K562 (cell line): ENCODE results near the gene ALOX12B. TPM values are rescaled to one million over a fixed set of nuclear protein-coding genes. Genes with fewer than 3 reads are reported as not detected.
"Not testable (repeated sequence)": the region's sequence is repeated elsewhere in the genome, so short reads cannot be mapped to it uniquely, and the experiment has no call there.

ENCODE experiments used
- ATAC-seq: fragments of 200-7000 bp; cut with Tn5 transposase; 3 replicates; pipeline ENCODE4 v1.9.1; 2020; ENCODE audit warnings: moderate library complexity
- BruUV-seq: library from RNA; stranded (reverse); fragments of 400-500 nt; replicated peaks from 2 replicates; lab custom pipeline; 2021; lab: Mats Ljungman, UMichigan
- CTCF ChIA-PET: fragments of 300-600 bp; formaldehyde crosslinking; extraction: SDS; loops from one replicate; lab custom pipeline; 2021; ENCODE audit warnings: low intra/inter-chr PET ratio; lab: Yijun Ruan, JAX
- POLR2A ChIA-PET: fragments of 300-600, 350-650 bp; sonication (Branson Sonifier 250); formaldehyde crosslinking; extraction: SDS; loops from one replicate; lab custom pipeline; 2021; ENCODE audit warnings: antibody characterized with exemption, inconsistent platforms; lab: Yijun Ruan, JAX
- DNase-seq, 4 experiments: peaks; one replicate each; pipeline versions ENCODE4 v3.0.0 to v3.0.0-alpha.2; 2011 to 2018; ENCODE audit warnings: low spot score in 3 of 4, mixed read lengths in 3 of 4; ENCODE audit errors: extremely low read depth in 1 of 4
- FAIRE-seq: peaks from 2 replicates; lab custom pipeline; 2011; peaks lifted over from hg19 to GRCh38; lab: Jason Lieb, UNC
- H2AFZ ChIP-seq: 2 replicates; pipeline ENCODE4 v1.6.0; 2011; ENCODE audit warnings: low read depth, low read length, control low read depth, inconsistent platforms
- H3K27ac ChIP-seq: fragments of 200-600 bp; 3 replicates; pipeline ENCODE4 v1.8.0; 2011; ENCODE audit warnings: low read depth, mild to moderate bottlenecking, control low read depth, inconsistent platforms, low read length, moderate library complexity, mixed read lengths; ENCODE audit errors: extremely low read depth
- H3K27me3 ChIP-seq, 2 experiments: fragments of 300-600 bp in 1 of 2; 2 replicates in 1 of 2; 3 replicates in 1 of 2; pipeline versions ENCODE4 v1.6.0 to v1.8.0; 2011; ENCODE audit warnings: inconsistent platforms in 2 of 2, low read length in 2 of 2, mild to moderate bottlenecking in 1 of 2, mixed read lengths in 1 of 2, moderate library complexity in 1 of 2; ENCODE audit not compliant: control insufficient read depth in 2 of 2, insufficient read depth in 2 of 2
- H3K36me3 ChIP-seq: fragments of 300-600 bp; 3 replicates; pipeline ENCODE4 v1.8.0; 2011; ENCODE audit warnings: mild to moderate bottlenecking, low read length, inconsistent platforms; ENCODE audit not compliant: control insufficient read depth, insufficient read depth
- H3K4me1 ChIP-seq, 2 experiments: fragments of 200-600 bp in 1 of 2; replicated peaks in 1 of 2; 2 replicates in 1 of 2; 3 replicates in 1 of 2; pipeline versions ENCODE4 v1.5.1 to v1.8.0; 2011; ENCODE audit warnings: inconsistent platforms in 2 of 2, low read length in 2 of 2, mild to moderate bottlenecking in 1 of 2, mixed read lengths in 1 of 2, moderate library complexity in 1 of 2; ENCODE audit not compliant: control insufficient read depth in 2 of 2, insufficient read depth in 2 of 2
- H3K4me2 ChIP-seq: 2 replicates; pipeline ENCODE4 v1.6.1; 2011; ENCODE audit warnings: low read length, control low read depth, inconsistent platforms, mixed read lengths; ENCODE audit not compliant: insufficient read depth
- H3K4me3 ChIP-seq: fragments of 200-600 bp; sonication (generic), shearing (Covaris generic); 2 replicates; pipeline ENCODE4 v1.5.1; 2016; ENCODE audit warnings: control low read depth, inconsistent platforms
- H3K79me2 ChIP-seq: fragments of 200-600 bp; 3 replicates; pipeline ENCODE4 v1.8.0; 2011; ENCODE audit warnings: low read length, inconsistent platforms; ENCODE audit not compliant: control insufficient read depth, insufficient read depth
- H3K9ac ChIP-seq, 2 experiments: 2 replicates each; pipeline versions ENCODE4 v1.6.0 to v1.6.1; 2011; ENCODE audit warnings: low read depth in 2 of 2, low read length in 2 of 2, control low read depth in 1 of 2, inconsistent platforms in 1 of 2, mild to moderate bottlenecking in 1 of 2, mixed read lengths in 1 of 2; ENCODE audit not compliant: insufficient read depth in 1 of 2
- H3K9me1 ChIP-seq: one replicate; pipeline ENCODE4 v1.6.0; 2011; ENCODE audit warnings: inconsistent platforms, mild to moderate bottlenecking, low read length, moderate library complexity; ENCODE audit not compliant: control insufficient read depth, insufficient read depth
- H3K9me3 ChIP-seq: replicated peaks from 2 replicates; pipeline ENCODE4 v1.5.1; 2011; ENCODE audit warnings: low read depth, low read length, inconsistent platforms; ENCODE audit not compliant: control insufficient read depth, insufficient read depth
- H4K20me1 ChIP-seq: replicated peaks from 2 replicates; pipeline ENCODE4 v1.6.1; 2011; ENCODE audit warnings: low read length, inconsistent platforms, mixed read lengths; ENCODE audit not compliant: control insufficient read depth, insufficient read depth
- CTCF ChIP-seq, 3 experiments: IDR thresholded peaks in 2 of 3; conservative IDR thresholded peaks in 1 of 3; 2 replicates each; pipeline ENCODE4 v1.5.1; 2011 to 2012; ENCODE audit warnings: low read length in 3 of 3, mild to moderate bottlenecking in 3 of 3, control low read depth in 2 of 3, improper control_type of control experiment in 1 of 3, inconsistent platforms in 1 of 3, low read depth in 1 of 3, mixed read lengths in 1 of 3, moderate library complexity in 1 of 3; ENCODE audit not compliant: insufficient read depth in 2 of 3
- DEAF1 ChIP-seq: fragments of 450-650 bp; formaldehyde crosslinking; IDR thresholded peaks from 2 replicates; pipeline ENCODE4 v1.4.0; 2020; ENCODE audit warnings: mild to moderate bottlenecking, moderate library complexity
- HMBOX1 ChIP-seq: sonication (generic); IDR thresholded peaks from 2 replicates; pipeline ENCODE4 v1.6.1; 2016
- YY1 ChIP-seq, 3 experiments: IDR thresholded peaks; 2 replicates each; pipeline ENCODE4 v1.6.1; 2011; ENCODE audit warnings: low read length in 2 of 3, mild to moderate bottlenecking in 2 of 3, moderate library complexity in 2 of 3, borderline replicate concordance in 1 of 3, control low read depth in 1 of 3, low read depth in 1 of 3; ENCODE audit not compliant: insufficient read depth in 3 of 3, insufficient replicate concordance in 2 of 3, control insufficient read depth in 1 of 3, insufficient read length in 1 of 3; ENCODE audit errors: extremely low read depth in 1 of 3
- ZNF133 ChIP-seq: fragments of 250-450 bp; sonication (Bioruptor Pico); IDR thresholded peaks from 2 replicates; pipeline ENCODE4 v1.4.0; 2020; ENCODE audit warnings: mild to moderate bottlenecking
- WGBS: fragments of 100-300 bp; shearing (Covaris generic); methylation state at CpG from one replicate; pipeline ENCODE4 v1.1.6; 2016; ENCODE audit warnings: low coverage, mixed read lengths; ENCODE audit not compliant: insufficient coverage; ENCODE audit errors: missing lambda C conversion rate; 5-methylcytosine and 5-hydroxymethylcytosine counted together
- in situ Hi-C: fragments of 300-500 bp; cut with MboI; formaldehyde crosslinking; loops from 4 replicates; pipeline ENCODE4 v1.15.0; 2018; ENCODE audit warnings: inconsistent platforms, mixed read lengths
- intact Hi-C: fragments of 100-400 bp; cut with micrococcal nuclease; formaldehyde crosslinking; loops from 2 replicates; pipeline ENCODE4 v1.14.2; 2022
- polyA plus RNA-seq, 8 experiments: library from polyadenylated mRNA; depleted of rRNA in 4 of 8; stranded (reverse) in 5 of 8; unstranded in 3 of 8; fragments of >200 nt; fragmentation: Nextera tagmentation in 2 of 8; fragmentation: Illumina TruSeq in 1 of 8; extraction: Ambion mirVana in 2 of 8; extraction: Trizol in 1 of 8; gene quantifications; 2 replicates each; pipeline versions ENCODE4 v1.2.1 to v1.2.3, GENCODE V29; 2011 to 2014; ENCODE audit warnings: inconsistent platforms in 1 of 8, missing spikeins in 1 of 8
- total RNA-seq, 7 experiments: library from RNA; depleted of rRNA in 6 of 7; stranded (reverse); fragments of >200 nt in 6 of 7; fragmentation: Illumina TruSeq in 2 of 7; extraction: Trizol in 2 of 7; gene quantifications; 2 replicates each; pipeline versions ENCODE4 v1.2.1 to v1.2.3, GENCODE V29; 2011 to 2021; ENCODE audit warnings: low replicate concordance in 1 of 7
- TF ChIP-seq, protein P1 (sequence below): sonication (generic); formaldehyde crosslinking; IDR thresholded peaks from 2 replicates; pipeline ENCODE4 v1.5.0; 2020; ENCODE audit warnings: missing genetic modification reagents

ALOX12B gene
- total and polyA plus RNA-seq, 9 of the 15 experiments (the other 6 are each of a cell fraction or from before 2014, with no cell fraction given), result not detected

- H3K9me1 ChIP-seq, H4K20me1 ChIP-seq, H3K79me2 ChIP-seq, BruUV-seq, DNase-seq, H3K27ac ChIP-seq, FAIRE-seq, H3K9ac ChIP-seq, H2AFZ ChIP-seq, H3K36me3 ChIP-seq, H3K9me3 ChIP-seq, H3K4me1 ChIP-seq, ATAC-seq, H3K4me3 ChIP-seq, H3K27me3 ChIP-seq: not testable (repeated sequence)
- peak overlapping the region; percentile 76; the same call in 1 of the 2 replicates for H3K4me2 ChIP-seq
- intact Hi-C loops, result loop anchor here (2.0 kb wide), 1 partner anchor 57 kb away; the partner anchor contains the start of gene ALOXE3
- 52% methylated on average over 8 of the region's 8 CpGs for WGBS
- in situ Hi-C loops, result loop anchor here (25.0 kb wide), 2 partner anchors 725 to 925 kb away; partner anchors contain the start of gene MFSD6L
- ChIA-PET POLR2A (interaction anchor here (0.5 to 2.2 kb wide), 7 partner anchors 12 to 724 kb away, joined by 3 to 9 read pairs (median 3); partner anchors contain the start of gene NAA38), CTCF (interaction anchor here (0.6 to 3.5 kb wide), 3 partner anchors 18 to 1618 kb away, joined by 3 to 18 read pairs (median 3); partner anchors contain the start of gene PIMREG)
These were observed 25.7 kb downstream of the ALOX12B start for GRCh38 chr17:8061851-8062250.

GRCh38 chr17:8060274-8060673, 27.2 kb downstream of the ALOX12B start:
- H3K4me1 ChIP-seq, result peaks cover 8% of the 10 kb centered on the region in 2 experiments; a peak in 4 of 5 replicates
- H3K79me2 ChIP-seq, result no peaks in the 10 kb centered on the region
- intact Hi-C loops, result loop anchor here (2.0 kb wide), 1 partner anchor 59 kb away; the partner anchor contains the start of gene ALOXE3
- no TSS peak for BruUV-seq
- 0 out of 5 replicates have a peak, but pooled peaks cover 0 to 3% of the 10 kb centered on the region in 2 experiments for H3K27me3 ChIP-seq
- 0 out of 2 replicates have a peak overlapping the region, but pooled peaks have one; percentile 4 for H2AFZ ChIP-seq
- ChIA-PET POLR2A (no interaction called here), CTCF (interaction anchor here (0.5 to 3.5 kb wide), 8 partner anchors 23 to 938 kb away, joined by 3 to 18 read pairs (median 4); no protein-coding TSS in a partner anchor)
- H3K4me3 ChIP-seq, result no peak overlapping the region
- DNase-seq (peak; percentile 58 to 73 (median 58)), ATAC-seq (peak; percentile 46; the same call in 2 of the 3 replicates), FAIRE-seq (peak; percentile 85)
- H3K9me1 ChIP-seq, result no peaks in the 10 kb centered on the region
- in situ Hi-C loops, result loop anchor here (25.0 kb wide), 2 partner anchors 727 to 927 kb away; partner anchors contain the start of gene MFSD6L
- H3K9me3 ChIP-seq, result no peaks in the 10 kb centered on the region
- no peaks in the 10 kb centered on the region for H4K20me1 ChIP-seq
- no peak overlapping the region for H3K27ac ChIP-seq
- no peaks in the 10 kb centered on the region for H3K36me3 ChIP-seq
- 9% methylated on average over 10 of the region's 10 CpGs for WGBS
- no peak overlapping the region for H3K4me2 ChIP-seq
- no peak overlapping the region for H3K9ac ChIP-seq
- no peak for TF ChIP-seq HMBOX1
- TF ChIP-seq ZNF133, result no peak
- TF ChIP-seq DEAF1, result peak; percentile 42; the same call in 1 of the 2 replicates
- TF ChIP-seq CTCF (IDR thresholded peaks at IDR 0.05 in 2 of 3, conservative IDR thresholded peaks at IDR 0.05 in 1 of 3; ENCODE audit: insufficient read depth in 2 of 3, low read depth in 1 of 3, low read length in 3 of 3), result peak; percentile 62 to 76 (median 68)
- TF ChIP-seq, protein P1, sequence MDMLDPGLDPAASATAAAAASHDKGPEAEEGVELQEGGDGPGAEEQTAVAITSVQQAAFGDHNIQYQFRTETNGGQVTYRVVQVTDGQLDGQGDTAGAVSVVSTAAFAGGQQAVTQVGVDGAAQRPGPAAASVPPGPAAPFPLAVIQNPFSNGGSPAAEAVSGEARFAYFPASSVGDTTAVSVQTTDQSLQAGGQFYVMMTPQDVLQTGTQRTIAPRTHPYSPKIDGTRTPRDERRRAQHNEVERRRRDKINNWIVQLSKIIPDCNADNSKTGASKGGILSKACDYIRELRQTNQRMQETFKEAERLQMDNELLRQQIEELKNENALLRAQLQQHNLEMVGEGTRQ (CRISPR knock-in tag), result no peak
- peak in 2 of 3 experiments; percentile 51 to 82 for TF ChIP-seq YY1 (IDR thresholded peaks at IDR 0.05; ENCODE audit: borderline replicate concordance in 1 of 3, control insufficient read depth in 1 of 3, extremely low read depth in 1 of 3, insufficient read depth in 3 of 3, insufficient read length in 1 of 3, insufficient replicate concordance in 2 of 3, low read depth in 1 of 3, low read length in 2 of 3)
